ENCODE results near the gene LDLRAD3. TPM values are rescaled to one million over a fixed set of nuclear protein-coding genes. Genes with fewer than 3 reads are reported as not detected.

LDLRAD3 gene
- polyA plus RNA-seq, 1 donor: 24.6 TPM

GRCh38 chr11:36238881-36239280 lies 295.0 kb downstream of the LDLRAD3 start:
- DNase-seq: no peak

GRCh38 chr11:36239636-36240035 lies 295.8 kb downstream of the LDLRAD3 start:
- DNase-seq: no peak

GRCh38 chr11:36240173-36240572 lies 296.3 kb downstream of the LDLRAD3 start:
- no peak for DNase-seq

- DNase-seq: no peak
These were observed 296.9 kb downstream of the LDLRAD3 start for GRCh38 chr11:36240801-36241200.

- DNase-seq: no peak
These were observed 297.6 kb downstream of the LDLRAD3 start for GRCh38 chr11:36241497-36241896.

- no peak for DNase-seq
These were observed 299.8 kb downstream of the LDLRAD3 start for GRCh38 chr11:36243641-36244040.

- no peak for DNase-seq
These were observed 303.6 kb downstream of the LDLRAD3 start for GRCh38 chr11:36247493-36247892.

GRCh38 chr11:36248436-36248835 lies 304.6 kb downstream of the LDLRAD3 start:
- DNase-seq: no peak

GRCh38 chr11:36249246-36249645 lies 305.4 kb downstream of the LDLRAD3 start:
- DNase-seq: no peak

GRCh38 chr11:36251823-36252222 lies 308.0 kb downstream of the LDLRAD3 start:
- no peak for DNase-seq

- no peak for DNase-seq
These were observed 309.4 kb downstream of the LDLRAD3 start for GRCh38 chr11:36253238-36253637.

GRCh38 chr11:36254713-36255112 lies 310.9 kb downstream of the LDLRAD3 start:
- no peak for DNase-seq

- DNase-seq: no peak
These were observed 313.5 kb downstream of the LDLRAD3 start for GRCh38 chr11:36257351-36257750.

GRCh38 chr11:36258730-36259360 lies 315.0 kb downstream of the LDLRAD3 start:
- no peak for DNase-seq

GRCh38 chr11:36261094-36261493 lies 317.2 kb downstream of the LDLRAD3 start:
- DNase-seq: no peak

GRCh38 chr11:36264011-36264972 lies 320.4 kb downstream of the LDLRAD3 start:
- DNase-seq: no peak

- no peak for DNase-seq
These were observed 321.1 kb downstream of the LDLRAD3 start for GRCh38 chr11:36264973-36265344.

- DNase-seq: peak; percentile 65
These were observed 322.1 kb downstream of the LDLRAD3 start for GRCh38 chr11:36265793-36266628.

- DNase-seq: no peak
These were observed 322.9 kb downstream of the LDLRAD3 start for GRCh38 chr11:36266767-36267166.

GRCh38 chr11:36268337-36268985 lies 324.6 kb downstream of the LDLRAD3 start:
- DNase-seq: no peak

- DNase-seq: no peak
These were observed 326.8 kb downstream of the LDLRAD3 start for GRCh38 chr11:36270701-36271100.
